WTC11 (cell line): ENCODE data around the gene CLOCK. TPM values are rescaled to one million over a fixed set of nuclear protein-coding genes. Genes with fewer than 3 reads are reported as not detected.

ENCODE experiments used
- ATAC-seq: fragments of 200-7000 bp; cut with Tn5 transposase; 2 replicates; pipeline ENCODE4 v1.10.0; 2021; ENCODE audit warnings: mild to moderate bottlenecking, moderate library complexity
- CTCF ChIA-PET: fragments of 300-600 bp; sonication (Branson Sonifier 250); formaldehyde crosslinking; loops from one replicate; lab custom pipeline; 2021; ENCODE audit warnings: antibody characterized with exemption; lab: Charles Lee
- POLR2A ChIA-PET: fragments of 350-600 bp; sonication (Branson Sonifier 250); formaldehyde crosslinking; loops from one replicate; lab custom pipeline; 2021; ENCODE audit warnings: antibody characterized with exemption; lab: Charles Lee
- DNase-seq: peaks from one replicate; pipeline ENCODE4 v3.0.0; 2021; ENCODE audit warnings: low spot score
- H3K27ac Mint-ChIP-seq: 2 replicates; pipeline ENCODE4 v1.8.0; 2021; ENCODE audit warnings: mixed read lengths
- H3K27me3 Mint-ChIP-seq: 2 replicates; pipeline ENCODE4 v1.8.0; 2021; ENCODE audit warnings: low read depth, mild to moderate bottlenecking, moderate library complexity, mixed read lengths
- H3K36me3 Mint-ChIP-seq: 2 replicates; pipeline ENCODE4 v1.8.0; 2021; ENCODE audit warnings: mixed read lengths
- H3K4me1 Mint-ChIP-seq: 2 replicates; pipeline ENCODE4 v1.8.0; 2022; ENCODE audit warnings: mixed read lengths
- H3K4me3 Mint-ChIP-seq: 2 replicates; pipeline ENCODE4 v1.8.0; 2021; ENCODE audit warnings: mild to moderate bottlenecking, moderate library complexity, mixed read lengths
- H3K9me3 Mint-ChIP-seq: 2 replicates; pipeline ENCODE4 v1.8.0; 2021; ENCODE audit warnings: mixed read lengths
- ATF1 ChIP-seq: sonication (generic); formaldehyde crosslinking; IDR thresholded peaks from 2 replicates; pipeline ENCODE4 v1.8.1; 2023; ENCODE audit warnings: mild to moderate bottlenecking, moderate library complexity, missing genetic modification reagents
- E2F1 ChIP-seq: sonication (generic); formaldehyde crosslinking; IDR thresholded peaks from 2 replicates; pipeline ENCODE4 v1.8.0; 2022; ENCODE audit warnings: mild to moderate bottlenecking, missing genetic modification reagents
- ELF4 ChIP-seq: sonication (generic); formaldehyde crosslinking; IDR thresholded peaks from 2 replicates; pipeline ENCODE4 v1.8.1; 2022; ENCODE audit warnings: low read depth, mild to moderate bottlenecking, moderate library complexity, missing genetic modification reagents
- FOXP1 ChIP-seq: sonication (generic); formaldehyde crosslinking; IDR thresholded peaks from 2 replicates; pipeline ENCODE4 v1.8.0; 2022; ENCODE audit warnings: missing genetic modification reagents, mild to moderate bottlenecking, moderate library complexity, borderline replicate concordance
- GTF2I ChIP-seq: fragments of 250-450 bp; sonication (Bioruptor Pico); conservative IDR thresholded peaks from 2 replicates; pipeline ENCODE4 v1.4.0; 2021; ENCODE audit warnings: mild to moderate bottlenecking
- IRF1 ChIP-seq: sonication (generic); formaldehyde crosslinking; IDR thresholded peaks from 2 replicates; pipeline ENCODE4 v1.8.0; 2023; ENCODE audit warnings: missing genetic modification reagents
- JUN ChIP-seq: sonication (generic); formaldehyde crosslinking; IDR thresholded peaks from 2 replicates; pipeline ENCODE4 v1.8.0; 2023; ENCODE audit warnings: mild to moderate bottlenecking, missing genetic modification reagents
- NR3C1 ChIP-seq: sonication (generic); formaldehyde crosslinking; conservative IDR thresholded peaks from 2 replicates; pipeline ENCODE4 v1.8.1; 2023; ENCODE audit warnings: low read depth, mild to moderate bottlenecking, missing genetic modification reagents
- ZBTB21 ChIP-seq: sonication (generic); formaldehyde crosslinking; IDR thresholded peaks from 2 replicates; pipeline ENCODE4 v1.8.1; 2023; ENCODE audit warnings: mild to moderate bottlenecking, missing genetic modification reagents, borderline replicate concordance
- ZBTB43 ChIP-seq: sonication (generic); formaldehyde crosslinking; IDR thresholded peaks from 2 replicates; pipeline ENCODE4 v1.8.1; 2023; ENCODE audit warnings: mild to moderate bottlenecking, missing genetic modification reagents
- ZNF671 ChIP-seq: fragments of 250-450 bp; sonication (Bioruptor Pico); IDR thresholded peaks from 2 replicates; pipeline ENCODE4 v1.8.0; 2021; ENCODE audit warnings: mild to moderate bottlenecking
- total RNA-seq: library from RNA; stranded (reverse); gene quantifications from 3 replicates; pipeline ENCODE4 v1.2.3, GENCODE V29; 2021
- TF ChIP-seq, protein P1 (sequence below): fragments of 250-450 bp; sonication (Bioruptor Pico); IDR thresholded peaks from 2 replicates; pipeline ENCODE4 v2.1.2; 2022; ENCODE audit warnings: mild to moderate bottlenecking, moderate library complexity
- TF ChIP-seq, protein P2 (sequence below): sonication (generic); formaldehyde crosslinking; IDR thresholded peaks from 2 replicates; pipeline ENCODE4 v1.8.1; 2022; ENCODE audit warnings: mild to moderate bottlenecking, moderate library complexity, missing genetic modification reagents

CLOCK gene
- total RNA-seq, 1 experiment from 2014 or later: 18.6 TPM

- TF ChIP-seq JUN (CRISPR knock-in tag) (no peak), ZBTB21 (CRISPR knock-in tag) (no peak), ZBTB43 (CRISPR knock-in tag) (no peak), ELF4 (CRISPR knock-in tag) (no peak), GTF2I (CRISPR knock-in tag) (no peak), NR3C1 (CRISPR knock-in tag) (no peak), IRF1 (no peak), E2F1 (CRISPR knock-in tag) (no peak), FOXP1 (CRISPR knock-in tag) (no peak), ATF1 (CRISPR knock-in tag) (no peak), ZNF671 (CRISPR knock-in tag) (no peak)
- TF ChIP-seq, protein P1, sequence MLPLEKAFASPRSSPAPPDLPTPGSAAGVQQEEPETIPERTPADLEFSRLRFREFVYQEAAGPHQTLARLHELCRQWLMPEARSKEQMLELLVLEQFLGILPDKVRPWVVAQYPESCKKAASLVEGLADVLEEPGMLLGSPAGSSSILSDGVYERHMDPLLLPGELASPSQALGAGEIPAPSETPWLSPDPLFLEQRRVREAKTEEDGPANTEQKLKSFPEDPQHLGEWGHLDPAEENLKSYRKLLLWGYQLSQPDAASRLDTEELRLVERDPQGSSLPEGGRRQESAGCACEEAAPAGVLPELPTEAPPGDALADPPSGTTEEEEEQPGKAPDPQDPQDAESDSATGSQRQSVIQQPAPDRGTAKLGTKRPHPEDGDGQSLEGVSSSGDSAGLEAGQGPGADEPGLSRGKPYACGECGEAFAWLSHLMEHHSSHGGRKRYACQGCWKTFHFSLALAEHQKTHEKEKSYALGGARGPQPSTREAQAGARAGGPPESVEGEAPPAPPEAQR (CRISPR knock-in tag): no peak
- TF ChIP-seq, protein P2, sequence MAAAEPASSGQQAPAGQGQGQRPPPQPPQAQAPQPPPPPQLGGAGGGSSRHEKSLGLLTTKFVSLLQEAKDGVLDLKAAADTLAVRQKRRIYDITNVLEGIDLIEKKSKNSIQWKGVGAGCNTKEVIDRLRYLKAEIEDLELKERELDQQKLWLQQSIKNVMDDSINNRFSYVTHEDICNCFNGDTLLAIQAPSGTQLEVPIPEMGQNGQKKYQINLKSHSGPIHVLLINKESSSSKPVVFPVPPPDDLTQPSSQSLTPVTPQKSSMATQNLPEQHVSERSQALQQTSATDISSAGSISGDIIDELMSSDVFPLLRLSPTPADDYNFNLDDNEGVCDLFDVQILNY (CRISPR knock-in tag): no peak
- TF ChIP-seq, all 79 proteins: peak for 0
- Mint-ChIP-seq H3K27ac (no peak overlapping the region), H3K36me3 (no peaks in the 10 kb centered on the region), H3K27me3 (no peaks in the 10 kb centered on the region), H3K9me3 (no peaks in the 10 kb centered on the region), H3K4me1 (no peaks in the 10 kb centered on the region; the same call in 1 of the 2 replicates), H3K4me3 (no peak overlapping the region)
- DNase-seq: no peak
- CTCF ChIA-PET: no interaction called here
- POLR2A ChIA-PET: no interaction called here
- no peak for ATAC-seq
Observed at GRCh38 chr4:55378617-55379467, 167.9 kb downstream of the CLOCK start.

Other genes starting within 250 kb of the CLOCK start
- 24.0 to 27.2 TPM (median 26.5 TPM) in 3 replicates for gene SRD5A3, start 200.7 kb downstream of the CLOCK start, total RNA-seq
- 78.0 to 88.6 TPM (median 80.0 TPM) in 3 replicates for gene TMEM165, start 151.0 kb downstream of the CLOCK start, total RNA-seq
- gene PDCL2, start 45.3 kb upstream of the CLOCK start, total RNA-seq: 0.21 TPM in 1 of 3 replicates, not detected in the others
- gene NMU, start 89.4 kb upstream of the CLOCK start, total RNA-seq: 42.2 to 43.7 TPM (median 43.5 TPM) in 3 replicates